Fibroblast of upper back skin (primary cell): ENCODE results near the gene MYBPC1.
"Not testable (repeated sequence)": the region's sequence is repeated elsewhere in the genome, so short reads cannot be mapped to it uniquely, and the experiment has no call there.

ENCODE experiments used
- DNase-seq: peaks from one replicate; pipeline ENCODE4 v3.0.0-alpha.2; 2013

Gene MYBPC1

GRCh38 chr12:101594700-101595099 lies at the start of gene MYBPC1:
Gene MYBPC1 (plus strand): TSS chr12:101594971. CDS start chr12:101595071, 100 bp downstream.
- no peak for DNase-seq

GRCh38 chr12:101551362-101552114 lies 43.2 kb upstream of the MYBPC1 start:
- DNase-seq, result no peak

GRCh38 chr12:101552277-101552676 lies 42.5 kb upstream of the MYBPC1 start:
- DNase-seq, result no peak

GRCh38 chr12:101557094-101557493 lies 37.7 kb upstream of the MYBPC1 start:
- no peak for DNase-seq

GRCh38 chr12:101558726-101559125 lies 36.0 kb upstream of the MYBPC1 start:
- not testable (repeated sequence) for DNase-seq

GRCh38 chr12:101563212-101563611 lies 31.6 kb upstream of the MYBPC1 start:
- no peak for DNase-seq

- DNase-seq, result no peak
These were observed 29.9 kb upstream of the MYBPC1 start for GRCh38 chr12:101564912-101565311.

- DNase-seq, result no peak
These were observed 28.5 kb upstream of the MYBPC1 start for GRCh38 chr12:101566318-101566717.

- no peak for DNase-seq
These were observed 26.9 kb upstream of the MYBPC1 start for GRCh38 chr12:101567918-101568317.

GRCh38 chr12:101570047-101570446 lies 24.7 kb upstream of the MYBPC1 start:
- peak; percentile 32 for DNase-seq

GRCh38 chr12:101571105-101571504 lies 23.7 kb upstream of the MYBPC1 start:
- DNase-seq, result no peak

- DNase-seq, result no peak
These were observed 21.0 kb upstream of the MYBPC1 start for GRCh38 chr12:101573743-101574142.

GRCh38 chr12:101578417-101578816 lies 16.4 kb upstream of the MYBPC1 start:
- no peak for DNase-seq

- DNase-seq, result no peak
These were observed 13.6 kb upstream of the MYBPC1 start for GRCh38 chr12:101581190-101581589.

GRCh38 chr12:101582937-101583336 lies 11.8 kb upstream of the MYBPC1 start:
- no peak for DNase-seq

- no peak for DNase-seq
These were observed 4.4 kb upstream of the MYBPC1 start for GRCh38 chr12:101590383-101590782.

- no peak for DNase-seq
These were observed 3.0 kb upstream of the MYBPC1 start for GRCh38 chr12:101591781-101592180.

GRCh38 chr12:101592448-101592847 lies 2.3 kb upstream of the MYBPC1 start:
- DNase-seq, result no peak

GRCh38 chr12:101592921-101593320 lies 1.9 kb upstream of the MYBPC1 start:
- peak; percentile 10 for DNase-seq

- no peak for DNase-seq
These were observed 1.4 kb downstream of the MYBPC1 start for GRCh38 chr12:101596172-101596571.

GRCh38 chr12:101597164-101597563 lies 2.4 kb downstream of the MYBPC1 start:
- no peak for DNase-seq

GRCh38 chr12:101598483-101598882 lies 3.7 kb downstream of the MYBPC1 start:
- DNase-seq, result no peak

- DNase-seq, result no peak
These were observed 4.5 kb downstream of the MYBPC1 start for GRCh38 chr12:101599311-101599710.

- no peak for DNase-seq
These were observed 5.2 kb downstream of the MYBPC1 start for GRCh38 chr12:101599771-101600484.
